Keratinocyte (primary cell): Measurements from ENCODE around the gene GTF2B. TPM values are rescaled to one million over a fixed set of nuclear protein-coding genes. Genes with fewer than 3 reads are reported as not detected.

Experiments
- DNase-seq: peaks from one replicate; pipeline ENCODE4 v3.0.0-alpha.2; 2011; ENCODE audit warnings: low read depth, missing footprints, low spot score
- FAIRE-seq: peaks from 2 replicates; lab custom pipeline; 2011; peaks lifted over from hg19 to GRCh38; lab: Jason Lieb, UNC
- H2AFZ ChIP-seq: 2 replicates; pipeline ENCODE4 v1.6.0; 2012; ENCODE audit warnings: low read length, control low read depth, inconsistent platforms; ENCODE audit not compliant: control insufficient read depth
- H3K27ac ChIP-seq: 2 replicates; pipeline ENCODE4 v1.5.1; 2011; ENCODE audit warnings: low read length; ENCODE audit not compliant: control insufficient read depth, insufficient read depth
- H3K27me3 ChIP-seq: 3 replicates; pipeline ENCODE4 v1.6.0; 2011; ENCODE audit warnings: low read length; ENCODE audit not compliant: control insufficient read depth, insufficient read depth; ENCODE audit errors: extremely low read depth
- H3K36me3 ChIP-seq, 2 experiments: 2 replicates in 1 of 2; 3 replicates in 1 of 2; pipeline ENCODE4 v1.5.1; 2011; ENCODE audit warnings: low read length in 2 of 2, mild to moderate bottlenecking in 1 of 2; ENCODE audit not compliant: control insufficient read depth in 2 of 2, insufficient read depth in 2 of 2; ENCODE audit errors: extremely low read depth in 1 of 2
- H3K4me1 ChIP-seq: 3 replicates; pipeline ENCODE4 v1.5.1; 2011; ENCODE audit warnings: low read length; ENCODE audit not compliant: control insufficient read depth, insufficient read depth; ENCODE audit errors: extremely low read depth
- H3K4me2 ChIP-seq: 3 replicates; pipeline ENCODE4 v1.6.0; 2011; ENCODE audit warnings: low read depth, low read length; ENCODE audit not compliant: control insufficient read depth, insufficient read depth; ENCODE audit errors: extremely low read depth
- H3K4me3 ChIP-seq, 3 experiments: fragments of 200-600 bp in 1 of 3; sonication (generic) in 1 of 3; 2 replicates in 2 of 3; 3 replicates in 1 of 3; pipeline ENCODE4 v1.5.1; 2011 to 2016; ENCODE audit warnings: low read length in 3 of 3, mild to moderate bottlenecking in 3 of 3, control low read depth in 2 of 3, inconsistent platforms in 1 of 3, low read depth in 1 of 3, mixed read lengths in 1 of 3, mixed run types in 1 of 3, moderate library complexity in 1 of 3; ENCODE audit not compliant: control insufficient read depth in 2 of 3, insufficient read depth in 2 of 3; ENCODE audit errors: extremely low read depth in 1 of 3
- H3K79me2 ChIP-seq: 2 replicates; pipeline ENCODE4 v1.6.0; 2012; ENCODE audit warnings: low read length; ENCODE audit not compliant: control insufficient read depth, insufficient read depth
- H3K9ac ChIP-seq: 3 replicates; pipeline ENCODE4 v1.6.0; 2011; ENCODE audit warnings: low read length; ENCODE audit not compliant: control insufficient read depth, insufficient read depth; ENCODE audit errors: extremely low read depth
- H3K9me1 ChIP-seq: 3 replicates; pipeline ENCODE4 v1.6.0; 2011; ENCODE audit warnings: low read length; ENCODE audit not compliant: control insufficient read depth, insufficient read depth; ENCODE audit errors: extremely low read depth
- H3K9me3 ChIP-seq: 2 replicates; pipeline ENCODE4 v1.5.1; 2012; ENCODE audit warnings: low read depth, low read length; ENCODE audit not compliant: control insufficient read depth
- H4K20me1 ChIP-seq: 3 replicates; pipeline ENCODE4 v1.6.0; 2011; ENCODE audit warnings: low read length; ENCODE audit not compliant: control insufficient read depth, insufficient read depth; ENCODE audit errors: extremely low read depth
- CTCF ChIP-seq, 3 experiments: IDR thresholded peaks in 1 of 3; conservative IDR thresholded peaks in 1 of 3; optimal IDR thresholded peaks in 1 of 3; 2 replicates in 2 of 3; 3 replicates in 1 of 3; pipeline versions ENCODE3 to v1.5.1; 2011; ENCODE audit warnings: low read length in 3 of 3, mild to moderate bottlenecking in 3 of 3, moderate library complexity in 2 of 3, control low read depth in 1 of 3, inconsistent platforms in 1 of 3; ENCODE audit not compliant: insufficient read depth in 2 of 3; ENCODE audit errors: extremely low read depth in 1 of 3
- EZH2 ChIP-seq: IDR thresholded peaks from one replicate; pipeline ENCODE4 v1.6.1; 2012; ENCODE audit warnings: inconsistent platforms, mild to moderate bottlenecking, low read length, moderate library complexity
- dilution Hi-C: fragments of 300-500 bp; cut with MboI; formaldehyde crosslinking; loops from one replicate; pipeline ENCODE4 v1.7.0; 2020; ENCODE audit warnings: low sequenced_read_pairs; ENCODE audit not compliant: extremely low pct_ligation_motif_present
- polyA plus RNA-seq, 5 experiments: library from polyadenylated mRNA; depleted of rRNA in 3 of 5; stranded (reverse) in 3 of 5; stranded (forward) in 1 of 5; unstranded in 1 of 5; fragments of >200 nt; gene quantifications; 1 replicate in 1 of 5; 2 replicates in 3 of 5; 3 replicates in 1 of 5; pipeline versions ENCODE4 v1.2.1 to v1.2.3, GENCODE V29; 2011 to 2012; ENCODE audit warnings: missing spikeins in 2 of 5, low read depth in 1 of 5, low replicate concordance in 1 of 5

Gene GTF2B
- polyA plus RNA-seq, 1 donor (not counting 4 experiments of a cell fraction or from before 2014, with no cell fraction given): 63.8 TPM

- no peak for DNase-seq
- peaks cover 0 to 2% of the 10 kb centered on the region in 2 experiments for H3K36me3 ChIP-seq
- H4K20me1 ChIP-seq: peaks cover 3% of the 10 kb centered on the region
- no peaks in the 10 kb centered on the region for H3K9me1 ChIP-seq
- peak overlapping the region; percentile 69 for H2AFZ ChIP-seq
- peak overlapping the region; percentile 87 to 96 (median 89) for H3K4me3 ChIP-seq
- no peaks in the 10 kb centered on the region for H3K27me3 ChIP-seq
- H3K79me2 ChIP-seq: peaks cover 42% of the 10 kb centered on the region
- peak overlapping the region; percentile 94 for H3K9ac ChIP-seq
- dilution Hi-C loops: no loop called here
- no peak for TF ChIP-seq EZH2
- TF ChIP-seq CTCF (optimal IDR thresholded peaks at IDR 0.05 in 1 of 3, IDR thresholded peaks at IDR 0.05 in 1 of 3, conservative IDR thresholded peaks at IDR 0.05 in 1 of 3; ENCODE audit: extremely low read depth in 1 of 3, insufficient read depth in 2 of 3, low read length in 3 of 3): no peak
- FAIRE-seq: peak; percentile 58
- H3K27ac ChIP-seq: peak overlapping the region; percentile 89
- peak overlapping the region; percentile 98 for H3K4me2 ChIP-seq
- peaks cover 14% of the 10 kb centered on the region for H3K4me1 ChIP-seq
- no peaks in the 10 kb centered on the region for H3K9me3 ChIP-seq
Measured at GRCh38 chr1:88890791-88891317, 513 bp downstream of the GTF2B start.

- Histone ChIP-seq H3K4me1 (peaks cover 14% of the 10 kb centered on the region), H3K4me3 (peak overlapping the region; percentile 87 to 96 (median 89)), H3K9me1 (no peaks in the 10 kb centered on the region), H3K27me3 (no peaks in the 10 kb centered on the region), H3K79me2 (peaks cover 43% of the 10 kb centered on the region), H3K4me2 (peak overlapping the region; percentile 98), H3K9ac (peak overlapping the region; percentile 94), H3K27ac (peak overlapping the region; percentile 89), H3K36me3 (peaks cover 0 to 3% of the 10 kb centered on the region in 2 experiments), H3K9me3 (no peaks in the 10 kb centered on the region), H4K20me1 (peaks cover 3% of the 10 kb centered on the region), H2AFZ (no peak overlapping the region)
- dilution Hi-C loops: no loop called here
- no peak for TF ChIP-seq CTCF (optimal IDR thresholded peaks at IDR 0.05 in 1 of 3, IDR thresholded peaks at IDR 0.05 in 1 of 3, conservative IDR thresholded peaks at IDR 0.05 in 1 of 3; ENCODE audit: extremely low read depth in 1 of 3, insufficient read depth in 2 of 3, low read length in 3 of 3)
- TF ChIP-seq EZH2: no peak
- DNase-seq (no peak), FAIRE-seq (no peak)
Measured at GRCh38 chr1:88890131-88890530, 1.2 kb downstream of the GTF2B start.
